OCI-LY7 (cell line): ENCODE results near the gene PITPNM1. TPM values are rescaled to one million over a fixed set of nuclear protein-coding genes. Genes with fewer than 3 reads are reported as not detected.

Experiments
- BruUV-seq: library from RNA; stranded (reverse); fragments of 400-500 nt; replicated peaks from 2 replicates; lab custom pipeline; 2021; lab: Mats Ljungman, UMichigan
- CTCF ChIA-PET: fragments of 300-600 bp; sonication (Branson Sonifier 250); formaldehyde crosslinking; loops from one replicate; lab custom pipeline; 2022; ENCODE audit warnings: antibody characterized with exemption; ENCODE audit not compliant: unreplicated experiment; lab: Charles Lee
- POLR2A ChIA-PET: fragments of 300-600 bp; sonication (Branson Sonifier 250); formaldehyde crosslinking; loops from one replicate; lab custom pipeline; 2022; ENCODE audit warnings: antibody characterized with exemption; lab: Charles Lee
- DNase-seq: peaks from one replicate; pipeline ENCODE4 v3.0.0-alpha.2; 2015; ENCODE audit warnings: low spot score
- H2AFZ ChIP-seq: fragments of 200-600 bp; sonication (generic), shearing (Covaris generic); 2 replicates; pipeline ENCODE4 v1.6.1; 2014; ENCODE audit warnings: mild to moderate bottlenecking, antibody characterized with exemption, low read length, moderate library complexity
- H3K27ac ChIP-seq: fragments of 200-600 bp; sonication (generic); 2 replicates; pipeline ENCODE4 v1.5.1; 2014; ENCODE audit warnings: mixed run types, low read depth, mild to moderate bottlenecking, moderate library complexity, low read length, inconsistent platforms; ENCODE audit not compliant: poor library complexity, severe bottlenecking
- H3K36me3 ChIP-seq: fragments of 200-600 bp; sonication (generic); 2 replicates; pipeline ENCODE4 v1.6.1; 2014; ENCODE audit warnings: mild to moderate bottlenecking, antibody characterized with exemption, low read length, moderate library complexity, mixed read lengths; ENCODE audit not compliant: insufficient read depth
- H3K4me1 ChIP-seq: fragments of 200-600 bp; sonication (generic); 2 replicates; pipeline ENCODE4 v1.5.1; 2014; ENCODE audit warnings: mild to moderate bottlenecking, low read length; ENCODE audit not compliant: insufficient read depth, poor library complexity, severe bottlenecking
- H3K4me2 ChIP-seq: fragments of 200-600 bp; sonication (generic); 2 replicates; pipeline ENCODE4 v1.6.1; 2014; ENCODE audit warnings: mild to moderate bottlenecking, low read length
- H3K4me3 ChIP-seq: fragments of 200-600 bp; sonication (generic); 2 replicates; pipeline ENCODE4 v1.5.1; 2014; ENCODE audit warnings: mild to moderate bottlenecking, low read depth, low read length; ENCODE audit not compliant: poor library complexity, severe bottlenecking
- H3K79me2 ChIP-seq: fragments of 200-600 bp; sonication (generic); 2 replicates; pipeline ENCODE4 v1.6.1; 2016; ENCODE audit warnings: low read depth, mild to moderate bottlenecking, low read length, moderate library complexity, mixed read lengths; ENCODE audit not compliant: insufficient read depth
- H3K9me2 ChIP-seq: fragments of 200-600 bp; sonication (generic); 2 replicates; pipeline ENCODE4 v1.6.1; 2016; ENCODE audit warnings: mild to moderate bottlenecking, low read length, mixed read lengths; ENCODE audit not compliant: insufficient read depth
- H3K9me3 ChIP-seq: fragments of 200-600 bp; sonication (generic); 2 replicates; pipeline ENCODE4 v1.6.1; 2014; ENCODE audit warnings: mild to moderate bottlenecking, mixed run types, low read length, mixed read lengths
- H4K20me1 ChIP-seq: fragments of 200-600 bp; sonication (generic); 2 replicates; pipeline ENCODE4 v1.6.1; 2014; ENCODE audit warnings: mild to moderate bottlenecking, antibody characterized with exemption, low read length, moderate library complexity, mixed read lengths; ENCODE audit not compliant: insufficient read depth
- EZH2phosphoT487 ChIP-seq: fragments of 200-600 bp; sonication (generic); IDR thresholded peaks from 2 replicates; pipeline ENCODE4 v1.6.1; 2018; ENCODE audit warnings: low read depth, borderline replicate concordance, mild to moderate bottlenecking, mixed run types, antibody characterized with exemption, low read length, moderate library complexity, mixed read lengths
- intact Hi-C: fragments of 100-400 bp; cut with micrococcal nuclease; formaldehyde crosslinking; loops from one replicate; pipeline ENCODE4 v1.10.0; 2022; ENCODE audit not compliant: unreplicated experiment
- total RNA-seq, 2 experiments: library from RNA; depleted of rRNA in 1 of 2; stranded (reverse); fragments of >200 nt in 1 of 2; shearing (Covaris generic) in 1 of 2; gene quantifications; 2 replicates each; pipeline ENCODE4 v1.2.3, GENCODE V29; 2014 to 2022
- TF ChIP-seq, protein P1 (sequence below): fragments of 200-600 bp; sonication (generic); conservative IDR thresholded peaks from 2 replicates; pipeline ENCODE4 v1.5.1; 2014; ENCODE audit warnings: mild to moderate bottlenecking, antibody characterized with exemption, low read length, moderate library complexity, mixed read lengths

The PITPNM1 gene
- total RNA-seq, 2 experiments from 2014 or later = 37.2 to 51.3 TPM

- BruUV-seq = no TSS peak
These were observed 5.2 kb downstream of the PITPNM1 start for GRCh38 chr11:67499808-67500483.

GRCh38 chr11:67498544-67498972 is 6.6 kb downstream of the PITPNM1 start:
- no peak overlapping the region for H2AFZ ChIP-seq
- H3K4me2 ChIP-seq = no peak overlapping the region
- H4K20me1 ChIP-seq = no peaks in the 10 kb centered on the region
- no peaks in the 10 kb centered on the region for H3K9me2 ChIP-seq
- TF ChIP-seq, protein P1, sequence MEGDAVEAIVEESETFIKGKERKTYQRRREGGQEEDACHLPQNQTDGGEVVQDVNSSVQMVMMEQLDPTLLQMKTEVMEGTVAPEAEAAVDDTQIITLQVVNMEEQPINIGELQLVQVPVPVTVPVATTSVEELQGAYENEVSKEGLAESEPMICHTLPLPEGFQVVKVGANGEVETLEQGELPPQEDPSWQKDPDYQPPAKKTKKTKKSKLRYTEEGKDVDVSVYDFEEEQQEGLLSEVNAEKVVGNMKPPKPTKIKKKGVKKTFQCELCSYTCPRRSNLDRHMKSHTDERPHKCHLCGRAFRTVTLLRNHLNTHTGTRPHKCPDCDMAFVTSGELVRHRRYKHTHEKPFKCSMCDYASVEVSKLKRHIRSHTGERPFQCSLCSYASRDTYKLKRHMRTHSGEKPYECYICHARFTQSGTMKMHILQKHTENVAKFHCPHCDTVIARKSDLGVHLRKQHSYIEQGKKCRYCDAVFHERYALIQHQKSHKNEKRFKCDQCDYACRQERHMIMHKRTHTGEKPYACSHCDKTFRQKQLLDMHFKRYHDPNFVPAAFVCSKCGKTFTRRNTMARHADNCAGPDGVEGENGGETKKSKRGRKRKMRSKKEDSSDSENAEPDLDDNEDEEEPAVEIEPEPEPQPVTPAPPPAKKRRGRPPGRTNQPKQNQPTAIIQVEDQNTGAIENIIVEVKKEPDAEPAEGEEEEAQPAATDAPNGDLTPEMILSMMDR = no peak
- no peak for TF ChIP-seq EZH2phosphoT487
- ChIA-PET POLR2A (interaction anchor here (1.1 kb wide), 1 partner anchor 13 kb away, joined by 3 read pairs; no protein-coding TSS in a partner anchor), CTCF (no interaction called here)
- H3K4me1 ChIP-seq = peaks cover 3% of the 10 kb centered on the region
- H3K79me2 ChIP-seq = no peaks in the 10 kb centered on the region
- intact Hi-C loops = no loop called here
- no peaks in the 10 kb centered on the region for H3K9me3 ChIP-seq
- H3K27ac ChIP-seq = no peak overlapping the region
- BruUV-seq = no TSS peak
- H3K4me3 ChIP-seq = no peak overlapping the region
- no peak for DNase-seq
- H3K36me3 ChIP-seq = peaks cover 14% of the 10 kb centered on the region; the same call in 1 of the 2 replicates

More at GRCh38 chr11:67499808-67500483, 5.2 kb downstream of the PITPNM1 start:
- intact Hi-C loops = no loop called here
- ChIA-PET POLR2A (no interaction called here), CTCF (interaction anchor here (0.6 kb wide), 1 partner anchor 98 kb away, joined by 3 read pairs; no protein-coding TSS in a partner anchor)
- Histone ChIP-seq H3K4me1 (peaks cover 9% of the 10 kb centered on the region), H3K79me2 (peaks cover 4% of the 10 kb centered on the region; the same call in 1 of the 2 replicates), H3K4me2 (no peak overlapping the region), H3K27ac (no peak overlapping the region), H3K4me3 (no peak overlapping the region), H3K9me2 (no peaks in the 10 kb centered on the region), H4K20me1 (no peaks in the 10 kb centered on the region), H3K36me3 (peaks cover 9% of the 10 kb centered on the region; the same call in 1 of the 2 replicates), H3K9me3 (no peaks in the 10 kb centered on the region), H2AFZ (no peak overlapping the region)
- DNase-seq = no peak
- TF ChIP-seq, protein P1 = no peak
- TF ChIP-seq EZH2phosphoT487 = no peak
